Measurements from ENCODE around the gene SPTBN5. TPM values are rescaled to one million over a fixed set of nuclear protein-coding genes. Genes with fewer than 3 reads are reported as not detected.

Gene SPTBN5
- total RNA-seq, 1 experiment from 2014 or later = 1.2 TPM

GRCh38 chr15:41847981-41848380 is 45.9 kb downstream of the SPTBN5 start:
- DNase-seq (ENCODE audit: low spot score) = no peak
- Mint-ChIP-seq H3K4me3 (no peak overlapping the region), H3K36me3 (peaks cover 10% of the 10 kb centered on the region), H3K9me3 (no peaks in the 10 kb centered on the region), H3K4me1 (no peaks in the 10 kb centered on the region), H3K27ac (no peak overlapping the region), H3K27me3 (ENCODE audit: low read depth) (no peaks in the 10 kb centered on the region)
- TF ChIP-seq HMGXB4 (CRISPR knock-in tag; IDR thresholded peaks at IDR 0.05) (no peak), FOXP1 (CRISPR knock-in tag; IDR thresholded peaks at IDR 0.05; ENCODE audit: borderline replicate concordance) (no peak), ZMAT4 (CRISPR knock-in tag; IDR thresholded peaks at IDR 0.05) (no peak), ATF2 (CRISPR knock-in tag; IDR thresholded peaks at IDR 0.05; ENCODE audit: borderline replicate concordance, low read depth) (no peak), TP53 (CRISPR knock-in tag; IDR thresholded peaks at IDR 0.05) (no peak), SMAD4 (CRISPR knock-in tag; IDR thresholded peaks at IDR 0.05) (no peak), NFATC4 (CRISPR knock-in tag; IDR thresholded peaks at IDR 0.05) (no peak), ZBTB43 (CRISPR knock-in tag; IDR thresholded peaks at IDR 0.05) (no peak), MAX (CRISPR knock-in tag; IDR thresholded peaks at IDR 0.05) (no peak), EMX1 (CRISPR knock-in tag; IDR thresholded peaks at IDR 0.05) (no peak), RELA (CRISPR knock-in tag; IDR thresholded peaks at IDR 0.05; ENCODE audit: borderline replicate concordance) (no peak), ZNF281 (CRISPR knock-in tag; IDR thresholded peaks at IDR 0.05) (no peak), CDX4 (CRISPR knock-in tag; IDR thresholded peaks at IDR 0.05; ENCODE audit: borderline replicate concordance) (no peak), ATF6 (CRISPR knock-in tag; IDR thresholded peaks at IDR 0.05) (no peak), NFE2L1 (CRISPR knock-in tag; IDR thresholded peaks at IDR 0.05) (no peak)
- ChIA-PET POLR2A (no interaction called here), CTCF (interaction anchor here (2.1 to 2.5 kb wide), 2 partner anchors 10 to 57 kb away, joined by 8 read pairs; no protein-coding TSS in a partner anchor)
- ATAC-seq = no peak
